Activated CD4-positive, alpha-beta T cell treated with anti-CD3 and anti-CD28 coated beads, Interleukin-2, amount 10 ng/mL, durations not matched to agents 7 days and 5 days (primary cell): ENCODE measurements around the gene GFOD2. TPM values are rescaled to one million over a fixed set of nuclear protein-coding genes. Genes with fewer than 3 reads are reported as not detected.

ENCODE experiments used
- CTCF ChIA-PET: fragments of 350-600 bp; sonication (Branson Sonifier 250); formaldehyde crosslinking; loops from one replicate; lab custom pipeline; 2021; ENCODE audit warnings: antibody characterized with exemption; lab: Charles Lee
- POLR2A ChIA-PET: fragments of 350-600 bp; sonication (Branson Sonifier 250); formaldehyde crosslinking; loops from one replicate; lab custom pipeline; 2021; ENCODE audit warnings: antibody characterized with exemption; lab: Charles Lee
- DNase-seq: peaks from one replicate; pipeline ENCODE4 v3.0.0-alpha.2; 2020
- H3K27ac Mint-ChIP-seq: one replicate; pipeline ENCODE4 v1.8.0; 2021; ENCODE audit warnings: mild to moderate bottlenecking, moderate library complexity, mixed read lengths
- H3K27me3 Mint-ChIP-seq: one replicate; pipeline ENCODE4 v1.8.0; 2021; ENCODE audit warnings: mixed read lengths
- H3K36me3 Mint-ChIP-seq: one replicate; pipeline ENCODE4 v1.8.0; 2021; ENCODE audit warnings: low read depth, mixed read lengths
- H3K4me1 Mint-ChIP-seq: one replicate; pipeline ENCODE4 v1.8.0; 2021; ENCODE audit warnings: mixed read lengths
- H3K4me3 Mint-ChIP-seq: one replicate; pipeline ENCODE4 v1.8.0; 2021; ENCODE audit warnings: mild to moderate bottlenecking, moderate library complexity, mixed read lengths
- H3K9me3 Mint-ChIP-seq: one replicate; pipeline ENCODE4 v1.8.0; 2021; ENCODE audit warnings: mixed read lengths
- total RNA-seq, 2 experiments: library from RNA; stranded (reverse); gene quantifications; one replicate each; pipeline ENCODE4 v1.2.3, GENCODE V29; 2021

The GFOD2 gene
- total RNA-seq, 2 experiments from 2014 or later = 11.2 to 11.9 TPM

DNA sequence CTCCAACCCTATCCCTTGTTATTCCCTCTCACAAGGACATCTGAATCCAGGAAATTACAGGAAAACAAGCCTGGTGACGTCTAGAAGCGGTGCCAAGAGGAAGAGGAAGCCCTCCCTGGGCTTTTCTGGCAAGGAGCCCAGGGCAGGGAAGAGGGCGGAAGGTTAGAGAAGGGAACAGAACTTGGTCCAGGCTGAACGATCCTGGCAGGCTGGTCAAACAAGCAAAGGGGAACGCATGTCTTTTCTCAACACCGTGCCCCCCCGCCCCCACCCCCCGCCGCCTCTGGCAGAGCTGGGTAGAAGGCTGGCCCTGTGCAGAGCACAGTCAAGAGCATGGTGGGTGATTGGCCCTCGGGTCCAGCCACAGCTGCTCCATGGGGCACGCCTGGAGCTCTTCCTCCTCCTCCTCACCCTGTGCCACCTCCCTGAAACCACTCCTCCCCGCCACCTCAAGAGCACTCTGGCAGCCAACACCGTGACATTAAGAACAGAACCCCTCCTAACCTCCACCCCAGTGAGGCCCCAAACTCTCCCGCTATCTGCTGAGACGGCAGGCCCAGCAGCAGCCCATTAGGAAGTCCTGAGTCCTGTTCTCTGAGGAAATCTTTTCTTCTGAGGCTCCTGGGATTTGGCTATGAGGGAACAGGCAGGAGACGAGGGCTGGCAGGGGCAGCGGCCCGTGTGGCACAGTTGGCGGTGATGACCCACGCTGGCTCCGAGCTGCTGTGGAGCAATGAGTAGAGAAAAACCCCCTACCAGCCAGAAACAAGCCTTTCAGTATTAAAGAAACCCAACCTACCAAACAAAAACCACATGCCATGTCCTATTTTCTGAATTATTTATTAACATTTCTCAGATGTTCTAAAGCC is 45.2 kb downstream of the GFOD2 start:
- POLR2A ChIA-PET = no interaction called here
- Mint-ChIP-seq H3K9me3 (no peaks in the 10 kb centered on the region), H3K27me3 (no peaks in the 10 kb centered on the region), H3K4me3 (no peak overlapping the region), H3K27ac (no peak overlapping the region), H3K4me1 (peaks cover 6% of the 10 kb centered on the region), H3K36me3 (peaks cover 1% of the 10 kb centered on the region)
- CTCF ChIA-PET = interaction anchor here (0.8 to 2.9 kb wide), 10 partner anchors 9 to 192 kb away, joined by 3 to 15 read pairs (median 6); partner anchors contain the start of gene GFOD2
- no peak for DNase-seq

DNA sequence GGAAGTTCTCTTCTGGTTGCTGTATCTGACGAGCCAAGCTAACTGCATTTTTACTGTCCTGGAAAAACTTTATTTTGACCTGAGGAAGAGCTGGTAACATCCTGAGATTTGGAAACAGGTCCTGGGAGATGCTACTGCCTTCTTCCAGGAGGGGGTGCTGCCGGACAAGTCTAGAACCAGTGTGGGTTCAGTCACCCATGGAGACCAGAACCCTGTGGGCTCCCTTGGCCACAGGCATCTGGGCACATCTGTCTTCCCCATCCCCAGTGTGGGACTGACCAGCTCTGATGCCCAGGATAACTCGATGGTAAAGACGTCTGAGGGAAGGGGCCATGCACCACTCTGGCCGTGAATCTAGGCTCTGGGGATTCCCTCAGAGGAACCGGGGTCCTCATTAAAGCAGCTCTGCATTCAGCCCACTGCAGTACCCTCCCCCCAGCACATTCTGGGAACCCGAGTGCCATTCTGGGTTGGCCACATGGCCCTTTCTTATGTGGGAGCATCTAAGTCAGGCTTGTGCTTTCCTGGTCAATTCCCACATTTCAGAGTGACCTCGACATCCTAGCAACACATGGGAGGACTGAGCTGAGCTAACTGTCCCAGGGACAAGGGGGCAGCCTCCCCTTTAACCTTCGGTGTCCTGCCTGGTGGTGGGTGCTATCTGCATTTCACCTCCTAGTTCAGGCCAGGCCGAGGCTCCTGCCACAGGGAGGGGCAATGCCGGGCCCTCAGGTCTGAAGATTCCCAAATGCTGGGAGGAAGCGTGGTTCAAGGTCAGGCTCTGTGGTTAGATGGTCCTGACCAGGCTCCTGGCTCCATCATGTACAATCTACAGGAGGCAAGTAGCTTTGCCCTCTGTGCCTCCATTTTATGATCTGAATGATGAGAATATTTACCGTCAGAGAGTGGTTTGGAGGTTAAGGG is 46.1 kb downstream of the GFOD2 start:
- Mint-ChIP-seq H3K27me3 (no peaks in the 10 kb centered on the region), H3K9me3 (no peaks in the 10 kb centered on the region), H3K27ac (no peak overlapping the region), H3K36me3 (peaks cover 1% of the 10 kb centered on the region), H3K4me3 (no peak overlapping the region), H3K4me1 (peaks cover 11% of the 10 kb centered on the region)
- POLR2A ChIA-PET = interaction anchor here (0.6 kb wide), 1 partner anchor 9 kb away, joined by 3 read pairs; no protein-coding TSS in a partner anchor
- CTCF ChIA-PET = interaction anchor here (0.6 to 2.9 kb wide), 21 partner anchors 8 to 1291 kb away, joined by 3 to 15 read pairs (median 4); partner anchors contain the start of genes CARMIL2 and GFOD2
- peak; percentile 74 for DNase-seq

DNA sequence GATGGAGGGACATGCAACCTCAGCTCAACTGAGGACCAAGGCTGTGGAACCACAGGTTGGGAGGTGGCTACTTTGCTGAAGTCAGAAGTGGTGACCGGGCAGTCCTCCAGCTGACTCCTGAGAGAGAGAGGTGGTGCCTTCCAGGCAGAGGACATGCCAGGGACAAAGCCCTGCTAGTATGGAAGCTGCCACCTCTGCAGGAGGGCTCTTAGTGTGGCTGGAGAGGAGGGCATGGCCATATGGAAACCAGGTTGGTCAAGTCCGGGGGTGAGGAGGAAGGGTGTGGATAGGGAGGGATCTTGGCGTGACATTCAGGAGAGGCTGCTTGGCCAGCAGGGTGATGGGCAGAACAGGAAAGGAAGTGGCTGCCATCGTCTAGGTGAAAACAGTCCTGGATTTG is 46.8 kb downstream of the GFOD2 start:
- POLR2A ChIA-PET = interaction anchor here (0.6 kb wide), 1 partner anchor 10 kb away, joined by 3 read pairs; no protein-coding TSS in a partner anchor
- no peak for DNase-seq
- H3K9me3 Mint-ChIP-seq = no peaks in the 10 kb centered on the region
- H3K4me3 Mint-ChIP-seq = no peak overlapping the region
- H3K27ac Mint-ChIP-seq = no peak overlapping the region
- CTCF ChIA-PET = interaction anchor here (0.6 to 2.9 kb wide), 19 partner anchors 18 to 1292 kb away, joined by 3 to 15 read pairs (median 4); partner anchors contain the start of genes CARMIL2 and GFOD2
- H3K4me1 Mint-ChIP-seq = peaks cover 18% of the 10 kb centered on the region
- H3K36me3 Mint-ChIP-seq = no peaks in the 10 kb centered on the region
- no peaks in the 10 kb centered on the region for H3K27me3 Mint-ChIP-seq

DNA sequence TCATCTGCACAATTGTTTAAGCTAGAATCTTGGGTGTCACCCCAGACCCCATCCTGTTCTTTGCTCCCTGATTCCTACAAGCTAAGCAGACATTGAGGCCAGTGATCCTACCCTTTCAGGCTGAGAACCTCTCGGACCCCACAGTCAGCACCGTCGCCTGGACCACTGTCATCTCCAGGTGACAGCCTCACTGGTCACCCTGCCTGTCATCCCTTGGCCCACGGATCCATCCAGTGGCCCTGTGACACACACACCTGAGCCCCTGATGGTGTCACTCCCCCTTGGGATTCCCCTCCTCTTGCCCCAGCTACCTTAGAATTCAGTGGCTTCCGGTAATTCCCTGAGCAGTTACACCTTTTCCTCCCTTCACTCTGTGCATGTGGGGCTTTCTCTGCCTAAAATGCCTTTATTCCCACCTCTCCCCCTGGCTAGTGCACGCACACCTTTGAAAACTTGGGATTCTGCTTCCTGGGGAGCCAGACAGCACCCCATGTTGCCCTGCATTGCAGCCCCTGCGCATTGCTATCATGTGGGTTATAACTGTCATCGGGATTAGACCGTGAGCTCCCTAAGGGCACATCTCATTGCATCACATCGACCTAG is 49.5 kb downstream of the GFOD2 start:
- ChIA-PET POLR2A (no interaction called here), CTCF (interaction anchor here (0.5 to 14.5 kb wide), 10 partner anchors 105 to 196 kb away, joined by 3 to 177 read pairs (median 3); partner anchors contain the start of genes AGRP and ATP6V0D1)
- Mint-ChIP-seq H3K9me3 (no peaks in the 10 kb centered on the region), H3K4me1 (peaks cover 32% of the 10 kb centered on the region), H3K36me3 (no peaks in the 10 kb centered on the region), H3K27ac (no peak overlapping the region), H3K4me3 (no peak overlapping the region), H3K27me3 (no peaks in the 10 kb centered on the region)
- no peak for DNase-seq

DNA sequence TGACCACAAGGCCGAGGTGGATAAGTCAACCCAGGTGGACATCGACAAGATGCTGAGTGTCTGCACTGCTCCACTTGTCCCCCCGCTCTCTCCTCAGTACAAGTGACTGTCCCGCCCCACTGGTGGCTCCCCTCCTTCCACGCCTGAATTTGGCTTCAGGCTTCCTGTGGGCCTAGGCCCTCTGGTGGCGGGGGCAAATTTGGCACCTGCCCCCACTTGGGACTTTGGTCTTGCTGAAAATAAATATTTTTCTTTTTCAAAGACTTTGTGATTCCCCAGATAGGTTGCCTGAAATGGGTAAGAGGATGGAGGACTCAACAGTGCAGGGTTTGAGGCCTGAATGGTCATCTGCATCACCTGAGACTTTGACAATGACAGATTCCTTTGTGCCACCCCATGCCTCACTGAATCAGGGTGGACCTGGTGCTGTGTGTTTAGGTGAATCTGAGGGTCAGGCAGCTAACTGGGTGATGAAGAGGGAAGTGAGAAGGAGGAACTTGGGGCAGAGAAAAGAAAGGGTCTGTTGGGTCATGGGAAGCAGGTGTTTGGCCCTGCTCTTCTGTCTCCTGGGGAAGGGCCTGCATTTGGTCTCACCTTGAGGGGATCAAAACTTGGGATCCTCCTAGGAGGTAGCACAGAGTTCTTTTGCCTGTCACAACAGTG is 50.5 kb downstream of the GFOD2 start:
- DNase-seq = peak; percentile 47
- Mint-ChIP-seq H3K27me3 (no peaks in the 10 kb centered on the region), H3K36me3 (no peaks in the 10 kb centered on the region), H3K9me3 (no peaks in the 10 kb centered on the region), H3K4me1 (peaks cover 35% of the 10 kb centered on the region), H3K4me3 (no peak overlapping the region), H3K27ac (no peak overlapping the region)
- POLR2A ChIA-PET = no interaction called here
- CTCF ChIA-PET = interaction anchor here (0.7 to 14.5 kb wide), 21 partner anchors 8 to 291 kb away, joined by 3 to 177 read pairs (median 7); partner anchors contain the start of genes AGRP and CTCF

DNA sequence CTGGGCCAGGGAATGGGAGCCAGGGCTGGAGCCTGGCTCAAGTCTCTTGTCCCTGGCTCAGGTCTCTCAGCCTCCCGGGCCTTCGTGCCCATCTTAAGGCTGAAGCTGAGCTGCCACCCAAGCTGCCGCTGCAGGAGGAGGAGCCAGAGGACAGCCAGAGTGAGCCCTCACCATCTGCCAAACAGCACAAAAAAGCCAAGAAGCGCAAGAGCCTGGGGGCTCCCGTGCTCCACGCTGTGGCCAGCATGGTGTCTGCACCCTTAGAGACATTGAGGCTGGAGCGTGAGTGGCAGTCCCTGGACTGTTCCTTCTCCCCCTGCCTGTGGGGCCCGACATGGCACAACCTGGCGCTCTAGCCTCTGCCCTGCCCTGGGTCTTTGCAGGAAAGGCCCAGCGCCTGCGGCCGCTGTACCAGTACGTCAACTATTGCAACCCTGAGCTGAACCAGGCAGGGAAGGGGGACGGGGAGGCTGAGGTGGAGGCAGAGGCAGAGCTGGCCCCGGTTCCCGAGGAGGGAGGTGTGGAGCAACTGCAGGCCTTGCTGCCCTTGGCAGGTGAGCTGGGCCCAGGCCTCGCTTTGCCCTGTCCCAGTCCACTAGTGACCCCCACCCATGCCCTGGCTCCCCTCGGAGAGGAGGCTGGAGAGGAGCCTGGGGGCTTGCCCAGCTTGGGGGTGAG is 51.2 kb downstream of the GFOD2 start:
- Mint-ChIP-seq H3K36me3 (no peaks in the 10 kb centered on the region), H3K4me1 (peaks cover 37% of the 10 kb centered on the region), H3K27ac (peak overlapping the region; percentile 41), H3K27me3 (no peaks in the 10 kb centered on the region), H3K4me3 (peak overlapping the region; percentile 84), H3K9me3 (no peaks in the 10 kb centered on the region)
- ChIA-PET POLR2A (interaction anchor here (1.2 kb wide), 1 partner anchor 105 kb away, joined by 3 read pairs; the partner anchor contains the start of gene CTCF), CTCF (interaction anchor here (0.6 to 14.5 kb wide), 31 partner anchors 9 to 359 kb away, joined by 3 to 177 read pairs (median 5); partner anchors contain the start of genes ATP6V0D1 and CTCF)
- DNase-seq = peak; percentile 89

DNA sequence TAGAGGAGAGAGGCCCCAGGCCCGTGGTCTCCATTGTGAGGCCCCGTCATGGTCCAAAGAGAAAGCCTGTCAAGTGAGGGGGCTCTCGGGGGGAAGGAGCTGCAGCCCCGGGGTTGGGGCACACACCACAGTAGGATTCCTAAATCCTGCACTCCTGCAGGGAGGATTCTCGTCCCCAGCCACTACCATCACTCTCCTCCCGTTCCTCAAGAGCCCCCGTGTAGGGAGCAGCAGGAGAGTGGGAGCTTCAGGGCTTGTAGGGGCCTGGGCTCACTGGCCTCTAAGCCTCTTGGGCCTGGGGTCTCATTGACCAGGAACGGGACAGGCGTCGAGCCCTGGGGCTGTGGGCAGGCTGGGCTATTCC is 51.7 kb downstream of the GFOD2 start:
- H3K4me3 Mint-ChIP-seq = peak overlapping the region; percentile 84
- H3K36me3 Mint-ChIP-seq = no peaks in the 10 kb centered on the region
- no peaks in the 10 kb centered on the region for H3K9me3 Mint-ChIP-seq
- H3K4me1 Mint-ChIP-seq = peaks cover 34% of the 10 kb centered on the region
- CTCF ChIA-PET = interaction anchor here (0.6 to 14.5 kb wide), 29 partner anchors 9 to 359 kb away, joined by 3 to 177 read pairs (median 5); partner anchors contain the start of genes ATP6V0D1 and CTCF
- H3K27me3 Mint-ChIP-seq = no peaks in the 10 kb centered on the region
- DNase-seq = no peak
- peak overlapping the region; percentile 85 for H3K27ac Mint-ChIP-seq
- POLR2A ChIA-PET = interaction anchor here (1.2 kb wide), 1 partner anchor 105 kb away, joined by 3 read pairs; the partner anchor contains the start of gene CTCF

DNA sequence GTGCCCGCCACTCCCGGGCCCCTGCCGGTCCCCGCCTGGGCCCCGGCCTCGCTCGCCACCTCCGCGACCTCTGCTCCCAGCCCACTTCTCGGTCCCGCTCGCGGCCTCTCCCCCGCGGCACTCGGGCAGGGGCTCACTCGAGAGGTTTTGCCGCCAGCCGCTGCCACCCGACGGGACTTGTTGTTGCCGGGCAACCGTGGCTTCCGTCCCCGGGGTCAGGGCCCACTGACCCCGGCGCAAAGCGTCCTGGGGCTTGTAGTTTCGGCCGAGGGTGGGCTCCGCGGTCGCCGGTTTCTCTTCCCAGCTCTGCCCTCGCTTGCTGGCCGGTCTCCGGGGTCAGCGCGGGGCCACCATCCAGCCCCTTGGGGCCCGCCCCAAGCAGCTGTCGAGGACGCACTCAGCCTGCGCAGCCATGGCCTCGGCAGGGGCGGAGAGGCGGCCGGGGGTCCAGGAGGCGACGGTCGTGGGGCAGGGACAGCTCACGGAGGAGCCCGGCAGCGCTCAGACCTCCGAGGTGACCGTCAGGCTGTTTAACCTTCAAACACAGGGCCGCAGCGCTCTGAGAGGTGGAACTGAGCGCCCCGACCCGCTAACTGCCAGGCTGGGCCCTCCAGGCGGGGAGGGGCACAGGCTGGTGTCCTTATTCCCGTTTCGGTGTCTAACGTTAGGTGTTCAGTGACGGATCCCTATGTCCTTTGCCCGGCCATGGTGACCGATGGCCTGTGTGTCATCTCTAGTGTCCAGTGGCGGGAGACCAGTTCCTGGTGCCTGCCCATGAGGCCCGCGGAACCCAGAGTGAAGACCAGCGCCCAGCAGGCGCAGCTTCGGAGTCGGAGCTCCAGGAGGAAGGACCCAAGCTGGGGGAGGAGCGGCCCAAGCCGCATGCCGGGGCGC is 52.3 kb downstream of the GFOD2 start, which contains the start of the genes C16orf86 and ENKD1:
Gene C16orf86 (plus strand): TSS at position 256 of the 894 bp plus-strand sequence. CDS start 157 bp downstream, at position 413.
Gene ENKD1 (minus strand): TSS at position 192 of the 894 bp plus-strand sequence. CDS start 308 bp downstream, outside the sequence.
- ChIA-PET POLR2A (interaction anchor here (0.7 to 1.2 kb wide), 3 partner anchors 36 to 187 kb away, joined by 3 to 4 read pairs (median 3); partner anchors contain the start of gene CTCF), CTCF (interaction anchor here (0.6 to 14.5 kb wide), 29 partner anchors 8 to 360 kb away, joined by 3 to 177 read pairs (median 5); partner anchors contain the start of genes ATP6V0D1 and CTCF)
- H3K9me3 Mint-ChIP-seq = no peaks in the 10 kb centered on the region
- peak; percentile 87 for DNase-seq
- no peaks in the 10 kb centered on the region for H3K27me3 Mint-ChIP-seq
- peak within 1 kb of the TSS; percentile 85 for H3K27ac Mint-ChIP-seq
- no peaks in the 10 kb centered on the region for H3K36me3 Mint-ChIP-seq
- H3K4me3 Mint-ChIP-seq = peak within 1 kb of the TSS; percentile 84
- peaks cover 36% of the 10 kb centered on the region for H3K4me1 Mint-ChIP-seq

DNA sequence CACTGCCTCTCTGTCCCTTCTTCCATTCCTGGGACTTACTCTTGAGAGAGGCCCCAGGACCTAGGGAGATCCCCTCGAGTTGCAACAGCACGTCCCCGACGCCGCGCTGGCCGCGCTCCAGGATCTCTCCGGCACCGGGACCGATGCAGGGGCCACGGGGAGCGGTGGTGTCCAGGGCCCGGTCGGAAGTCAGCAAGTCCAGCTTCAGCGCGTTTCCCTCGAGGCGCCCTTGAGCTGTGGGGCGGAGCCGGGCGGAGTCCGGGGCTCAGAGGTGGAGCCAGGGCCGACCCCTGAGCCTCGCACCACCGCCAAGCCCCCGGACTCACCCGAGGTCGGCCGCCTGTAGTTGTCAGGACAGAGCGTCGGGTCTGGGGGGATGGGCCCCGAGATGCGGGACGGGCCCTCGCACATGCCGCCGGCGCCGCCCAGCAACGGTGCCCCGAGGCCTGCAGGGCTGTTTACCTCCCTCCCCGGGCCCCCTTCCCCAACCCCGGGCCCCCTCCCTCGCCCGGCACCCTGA is 53.0 kb downstream of the GFOD2 start:
- POLR2A ChIA-PET = interaction anchor here (1.1 kb wide), 1 partner anchor 187 kb away, joined by 3 read pairs; no protein-coding TSS in a partner anchor
- Mint-ChIP-seq H3K27me3 (no peaks in the 10 kb centered on the region), H3K9me3 (no peaks in the 10 kb centered on the region), H3K36me3 (no peaks in the 10 kb centered on the region), H3K27ac (no peak overlapping the region), H3K4me3 (peak overlapping the region; percentile 70), H3K4me1 (peaks cover 43% of the 10 kb centered on the region)
- CTCF ChIA-PET = interaction anchor here (0.8 to 14.5 kb wide), 9 partner anchors 21 to 150 kb away, joined by 3 to 177 read pairs (median 18); partner anchors contain the start of genes CARMIL2 and CTCF
- DNase-seq = no peak
